ENCODE data around the gene SLC25A42.
"Not testable (repeated sequence)": the region's sequence is repeated elsewhere in the genome, so short reads cannot be mapped to it uniquely, and the experiment has no call there.

Gene SLC25A42

GRCh38 chr19:19071897-19072296 lies 8.1 kb downstream of the SLC25A42 start:
- DNase-seq = no peak

DNA sequence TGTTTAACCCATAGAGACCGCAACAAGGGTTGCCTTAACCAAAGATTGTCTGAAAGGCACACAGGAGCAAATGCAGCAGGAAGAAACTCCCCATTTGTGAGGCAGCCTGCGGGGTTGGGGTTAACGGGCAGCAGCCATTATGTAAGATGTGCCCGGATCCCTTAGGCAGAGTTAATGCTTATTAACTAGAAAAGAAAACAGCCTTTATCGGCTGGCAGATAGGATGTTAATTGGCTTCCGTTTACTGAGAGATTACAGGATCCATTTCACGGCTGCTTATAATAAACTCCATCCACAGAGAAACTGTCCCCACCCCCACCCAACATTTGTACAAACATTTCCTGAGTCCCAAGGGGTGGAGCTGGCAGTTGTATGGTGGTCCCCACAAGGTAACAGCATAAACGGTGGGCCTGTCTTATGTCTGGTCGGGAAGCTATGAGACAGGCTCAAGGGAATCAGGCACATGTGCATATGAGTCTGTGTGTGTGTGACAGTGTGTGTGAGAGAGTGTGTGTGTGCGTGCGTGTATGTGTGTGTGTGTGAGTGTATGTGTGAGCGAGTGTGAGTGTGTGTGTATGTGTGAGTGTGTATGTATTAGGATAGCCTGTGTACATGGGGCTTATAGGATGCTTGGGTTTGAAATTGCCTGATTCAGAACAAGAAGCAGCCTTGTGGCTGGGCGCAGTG lies 10.5 kb downstream of the SLC25A42 start:
- no peak for DNase-seq

DNA sequence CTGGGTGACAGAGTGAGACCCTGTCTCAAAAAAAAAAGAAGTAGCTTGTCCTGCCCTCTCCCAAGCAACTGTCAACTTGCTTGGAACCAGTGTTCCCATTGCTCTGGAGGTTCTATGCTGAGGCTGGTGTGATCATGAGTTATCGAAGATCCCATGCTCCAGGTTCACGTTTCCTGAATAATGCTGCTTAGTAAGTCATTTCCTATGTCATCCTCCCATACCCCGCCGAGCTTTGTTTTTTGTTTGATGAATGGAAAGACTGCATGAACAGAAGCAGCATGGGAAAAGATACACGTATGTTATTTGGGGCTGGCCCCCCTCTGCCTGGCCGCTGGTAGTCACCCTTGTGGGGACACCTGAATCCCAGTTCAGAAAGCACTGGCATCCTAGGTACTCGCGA lies 11.3 kb downstream of the SLC25A42 start:
- no peak for DNase-seq

GRCh38 chr19:19076476-19076875 lies 12.7 kb downstream of the SLC25A42 start:
- DNase-seq = no peak

- DNase-seq = no peak
These were observed 13.3 kb downstream of the SLC25A42 start for GRCh38 chr19:19077103-19077502.

GRCh38 chr19:19078801-19079200 lies 15.0 kb downstream of the SLC25A42 start:
- no peak for DNase-seq

DNA sequence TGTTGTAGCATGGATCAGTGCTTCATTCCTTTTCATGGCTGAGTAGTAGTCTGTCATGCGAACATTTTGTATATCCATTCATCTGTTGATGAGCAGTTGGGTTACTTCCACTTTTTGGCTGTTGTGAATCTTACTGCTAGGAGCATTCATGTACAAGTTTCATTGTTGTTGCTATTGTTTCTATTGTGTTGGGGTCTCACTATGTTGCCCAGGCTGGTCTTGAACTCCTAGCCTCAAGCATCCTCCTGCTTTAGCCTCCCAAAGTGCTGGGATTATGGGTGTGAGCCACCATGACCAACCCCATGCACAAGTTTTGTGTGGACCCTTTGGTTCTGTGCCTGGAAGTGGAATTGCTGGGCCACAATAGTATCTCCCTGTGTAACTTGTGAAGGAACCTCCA lies 15.8 kb downstream of the SLC25A42 start:
- no peak for DNase-seq

- no peak for DNase-seq
These were observed 17.9 kb downstream of the SLC25A42 start for GRCh38 chr19:19081642-19082151.

- no peak for DNase-seq
These were observed 19.8 kb downstream of the SLC25A42 start for GRCh38 chr19:19083413-19084178.

GRCh38 chr19:19087676-19088075 lies 23.9 kb downstream of the SLC25A42 start:
- DNase-seq = no peak

DNA sequence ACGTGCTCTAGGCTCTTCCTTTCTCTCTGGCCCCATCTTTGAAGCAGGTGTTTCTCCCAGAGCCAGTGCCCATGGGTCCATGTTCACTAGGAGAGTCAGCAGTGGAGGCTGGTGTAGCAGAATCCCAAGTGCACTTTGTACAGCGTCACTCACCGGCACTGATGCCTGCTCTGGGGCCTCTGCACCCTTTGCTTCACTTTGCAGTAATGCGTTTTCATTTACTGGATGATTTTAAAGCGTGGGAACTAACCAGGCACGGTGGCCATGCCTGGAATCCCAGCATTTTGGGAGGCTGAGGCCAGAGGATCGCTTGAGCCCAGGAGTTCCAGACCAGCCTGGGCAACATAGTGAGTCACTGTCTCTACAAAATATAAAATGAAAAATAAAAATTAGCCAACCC lies 30.7 kb downstream of the SLC25A42 start:
- DNase-seq = no peak

GRCh38 chr19:19095691-19096090 lies 31.9 kb downstream of the SLC25A42 start:
- DNase-seq = no peak

DNA sequence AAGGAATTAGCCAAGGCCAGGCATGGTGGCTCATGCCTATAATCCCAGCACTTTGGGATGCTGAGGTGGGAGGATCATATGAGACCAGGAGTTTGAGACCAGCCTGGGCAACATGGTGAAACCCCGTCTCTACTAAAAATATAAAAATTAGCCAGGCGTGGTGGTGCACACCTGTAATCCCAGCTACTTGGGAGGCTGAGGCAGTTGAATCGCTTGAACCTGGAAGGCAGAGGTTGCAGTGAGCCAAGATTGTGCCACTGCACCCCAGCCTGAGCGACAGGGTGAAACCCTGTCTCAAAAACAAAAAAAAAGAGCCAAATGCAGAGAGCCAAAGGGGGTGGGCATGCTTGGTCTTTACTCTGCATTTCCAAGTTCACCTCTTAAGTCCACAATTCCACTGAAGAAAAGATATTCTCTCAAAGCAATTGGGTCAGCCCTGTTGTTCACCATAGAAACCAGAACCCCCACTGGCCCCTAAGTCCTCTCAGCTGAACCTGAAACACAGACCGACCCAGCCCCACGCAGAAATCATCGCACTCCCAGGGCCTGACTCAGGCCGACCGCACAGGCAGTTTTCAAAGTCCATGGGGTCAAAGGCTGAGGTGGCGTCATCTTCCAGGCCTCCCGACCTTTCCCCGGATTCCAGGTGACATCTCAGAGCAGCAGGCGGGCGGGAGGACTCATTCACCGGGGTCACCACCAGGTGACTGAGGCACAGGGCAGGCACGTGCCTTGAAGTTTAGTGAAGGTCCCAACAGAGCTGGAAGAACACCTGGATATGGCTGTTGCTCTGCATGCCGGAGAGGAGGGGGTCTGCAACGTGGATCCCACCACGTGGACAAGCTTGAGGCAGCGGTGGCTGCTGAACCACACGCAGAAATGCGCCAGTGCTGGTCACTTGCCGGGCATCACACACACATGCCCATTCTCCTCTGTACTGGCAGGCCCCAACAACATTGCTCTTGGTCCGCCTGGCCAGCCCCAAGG lies 33.1 kb downstream of the SLC25A42 start:
- DNase-seq = no peak

DNA sequence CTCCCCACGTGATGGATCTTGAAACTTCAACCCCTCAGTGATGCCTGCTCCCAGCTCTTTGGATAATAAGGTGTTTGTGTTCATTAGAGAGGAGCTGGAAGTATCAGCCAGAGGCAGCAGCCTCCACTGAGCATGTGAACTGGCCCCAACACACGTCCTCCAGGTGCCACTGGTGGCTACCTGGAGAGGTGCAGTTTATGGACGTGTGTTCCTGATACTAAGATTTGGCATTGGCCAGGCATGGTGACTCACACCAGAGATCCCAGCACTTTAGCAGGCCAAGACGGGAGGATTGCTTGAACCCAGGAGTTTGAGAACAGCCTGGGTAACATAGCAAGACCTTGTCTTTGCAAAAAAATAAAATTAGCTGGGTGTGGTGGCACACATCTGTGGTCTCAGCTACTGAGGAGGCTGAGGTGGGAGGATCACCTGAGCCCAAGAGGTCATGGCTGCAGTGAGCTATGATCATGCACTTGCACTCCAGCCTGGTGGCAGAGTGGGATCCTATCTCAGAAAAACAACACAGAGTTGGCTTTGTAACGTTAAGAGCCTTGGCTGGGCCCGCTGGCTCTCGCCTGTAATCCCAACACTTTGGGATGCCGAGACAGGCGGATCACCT lies 34.4 kb downstream of the SLC25A42 start:
- DNase-seq = no peak

DNA sequence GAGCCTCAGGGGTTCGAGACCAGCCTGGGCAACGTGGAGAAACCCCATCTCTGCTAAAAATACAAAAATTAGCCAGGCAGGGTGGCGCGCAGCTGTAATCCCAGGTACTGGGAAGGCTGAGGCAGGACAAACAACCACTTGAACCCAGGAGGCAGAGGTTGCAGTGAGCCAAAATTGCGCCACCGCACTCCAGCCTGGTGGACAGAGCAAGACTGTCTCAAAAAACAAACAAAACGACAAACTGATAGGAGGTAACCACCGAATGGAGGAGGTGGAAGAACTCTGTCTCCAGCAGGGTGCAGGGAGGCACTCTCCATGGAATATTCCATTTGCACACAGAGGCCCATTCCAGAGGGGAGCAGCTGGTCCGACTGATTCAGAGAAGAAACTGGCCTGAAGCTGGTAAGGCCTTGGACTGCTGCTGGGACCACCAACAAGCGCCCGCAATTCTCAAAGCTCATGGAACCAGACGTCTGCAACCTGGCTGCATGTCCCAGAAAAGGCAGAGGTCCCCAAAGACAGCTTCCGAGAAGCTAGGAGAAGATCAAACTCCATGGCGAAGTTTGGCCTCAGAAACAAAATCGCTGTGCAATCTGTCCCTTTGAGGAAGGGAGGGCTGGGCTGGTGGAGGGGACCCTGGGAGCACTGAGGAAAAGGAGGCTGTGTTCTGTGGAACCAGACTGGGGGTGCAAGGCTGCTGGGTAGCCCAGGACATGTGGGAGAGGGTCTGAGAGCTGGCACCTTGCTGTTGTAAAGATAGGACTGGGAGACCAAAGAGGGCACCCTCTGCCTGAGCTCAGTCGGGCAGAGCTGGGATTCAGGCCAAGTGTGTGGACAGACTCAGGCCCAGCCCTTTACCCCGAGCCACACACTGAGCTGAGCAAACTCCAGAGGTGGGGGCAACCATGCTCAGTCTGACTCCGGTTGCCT lies 35.2 kb downstream of the SLC25A42 start:
- no peak for DNase-seq

DNA sequence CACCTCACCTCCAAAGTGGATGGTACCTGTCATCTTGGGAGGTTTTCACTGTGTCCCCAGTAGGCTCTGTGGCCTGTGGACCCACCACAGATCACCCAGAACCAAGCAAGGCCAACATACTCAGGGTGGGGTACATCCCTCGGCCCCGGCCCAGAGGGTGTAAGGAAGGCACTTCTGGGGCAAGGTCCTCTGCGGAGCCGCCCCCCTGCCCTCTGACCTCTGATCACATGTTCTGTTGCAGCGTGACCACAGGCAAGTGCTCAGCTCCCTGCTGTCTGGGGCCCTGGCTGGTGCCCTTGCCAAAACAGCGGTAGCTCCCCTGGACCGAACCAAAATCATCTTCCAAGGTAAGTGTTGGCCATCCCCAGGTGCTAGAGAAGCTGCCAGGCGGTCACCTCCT lies 37.7 kb downstream of the SLC25A42 start:
- no peak for DNase-seq

- DNase-seq = not testable (repeated sequence)
These were observed 38.8 kb downstream of the SLC25A42 start for GRCh38 chr19:19102566-19102965.

GRCh38 chr19:19103167-19103566 lies 39.4 kb downstream of the SLC25A42 start:
- DNase-seq = no peak

DNA sequence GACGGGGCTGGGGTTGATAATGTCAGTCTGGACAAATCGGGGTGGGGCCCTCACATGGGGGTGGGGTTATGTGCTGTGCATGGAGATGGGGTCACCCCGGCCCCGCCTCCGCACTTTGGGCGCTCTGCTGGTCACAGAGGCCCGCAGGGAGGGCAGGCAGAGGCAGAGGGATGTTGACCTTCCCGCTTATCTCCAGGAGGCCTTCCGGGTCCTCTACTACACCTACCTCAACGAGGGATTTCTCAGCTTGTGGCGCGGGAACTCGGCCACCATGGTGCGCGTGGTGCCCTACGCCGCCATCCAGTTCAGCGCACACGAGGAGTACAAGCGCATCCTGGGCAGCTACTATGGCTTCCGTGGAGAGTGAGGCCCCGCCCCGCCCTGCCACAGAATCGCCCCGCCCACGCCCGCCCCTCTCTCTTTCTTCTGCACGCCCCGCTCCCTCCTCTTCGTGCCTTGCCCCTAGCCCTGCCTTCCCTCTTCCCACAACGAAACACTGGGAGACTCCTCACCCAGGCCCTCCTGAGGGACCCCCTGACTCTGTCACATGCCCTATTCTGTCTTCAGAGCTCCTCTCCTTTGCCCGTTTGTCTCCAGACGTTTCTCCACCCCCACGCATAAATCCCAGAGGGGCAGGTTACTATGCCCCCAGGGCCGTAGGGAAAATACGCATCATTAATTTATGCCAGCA lies 41.7 kb downstream of the SLC25A42 start:
- DNase-seq = no peak

- DNase-seq = no peak
These were observed 42.3 kb downstream of the SLC25A42 start for GRCh38 chr19:19106056-19106551.

DNA sequence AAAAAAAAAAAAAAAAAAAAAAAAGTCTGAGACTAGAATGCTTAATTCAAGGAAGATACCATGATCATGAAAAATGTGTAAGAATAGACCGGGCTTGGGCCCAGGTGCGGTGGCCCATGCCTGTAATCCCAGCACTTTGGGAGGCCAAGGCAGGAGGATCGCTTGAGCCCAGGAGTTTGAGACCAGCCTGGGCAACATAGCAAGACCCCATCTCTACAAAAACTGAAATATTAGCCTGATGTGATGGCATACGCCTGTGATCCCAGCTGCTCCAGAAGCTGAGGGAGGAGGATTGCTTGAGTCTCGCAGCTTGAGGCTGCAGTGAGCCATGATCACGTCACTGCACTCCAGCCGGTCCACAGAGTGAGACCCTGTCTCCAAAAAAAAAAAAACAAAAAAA lies 43.1 kb downstream of the SLC25A42 start:
- DNase-seq = not testable (repeated sequence)
